ENCODE data around the gene DDIT4L.

DNA sequence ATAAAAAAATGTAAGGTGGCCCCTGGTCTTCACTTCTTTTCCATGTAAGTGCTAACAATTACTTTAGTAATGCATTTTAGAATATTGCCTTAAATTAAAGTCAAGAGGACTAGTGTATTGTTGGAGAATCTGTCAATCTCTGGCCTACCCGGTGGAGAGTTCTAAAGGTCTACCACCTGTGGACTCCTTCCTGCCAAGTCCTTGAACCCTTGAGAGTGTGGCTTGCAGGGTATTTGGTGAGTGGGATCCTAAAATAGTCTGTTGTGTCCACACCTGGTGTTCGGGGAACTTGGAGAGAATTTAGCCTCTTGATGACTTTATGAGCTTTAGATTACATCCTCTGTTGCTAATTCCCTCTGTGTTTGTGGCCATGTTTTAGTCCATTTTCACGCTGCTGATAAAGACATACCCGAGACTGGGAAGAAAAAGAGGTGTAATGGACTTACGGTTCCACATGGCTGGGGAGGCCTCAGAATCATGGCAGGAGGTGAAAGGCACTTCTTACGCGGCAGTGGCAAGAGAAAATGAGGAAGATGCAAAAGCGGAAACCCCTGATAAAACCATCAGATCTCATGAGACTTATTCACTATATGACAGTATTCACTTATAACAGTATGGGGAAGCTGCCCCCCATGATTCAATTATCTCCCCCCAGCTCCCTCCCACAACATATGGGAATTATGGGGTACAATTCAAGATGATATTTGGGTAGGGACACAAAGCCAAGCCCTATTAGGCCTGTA lies 23.8 kb downstream of the DDIT4L start:
- TF ChIP-seq, protein P1, sequence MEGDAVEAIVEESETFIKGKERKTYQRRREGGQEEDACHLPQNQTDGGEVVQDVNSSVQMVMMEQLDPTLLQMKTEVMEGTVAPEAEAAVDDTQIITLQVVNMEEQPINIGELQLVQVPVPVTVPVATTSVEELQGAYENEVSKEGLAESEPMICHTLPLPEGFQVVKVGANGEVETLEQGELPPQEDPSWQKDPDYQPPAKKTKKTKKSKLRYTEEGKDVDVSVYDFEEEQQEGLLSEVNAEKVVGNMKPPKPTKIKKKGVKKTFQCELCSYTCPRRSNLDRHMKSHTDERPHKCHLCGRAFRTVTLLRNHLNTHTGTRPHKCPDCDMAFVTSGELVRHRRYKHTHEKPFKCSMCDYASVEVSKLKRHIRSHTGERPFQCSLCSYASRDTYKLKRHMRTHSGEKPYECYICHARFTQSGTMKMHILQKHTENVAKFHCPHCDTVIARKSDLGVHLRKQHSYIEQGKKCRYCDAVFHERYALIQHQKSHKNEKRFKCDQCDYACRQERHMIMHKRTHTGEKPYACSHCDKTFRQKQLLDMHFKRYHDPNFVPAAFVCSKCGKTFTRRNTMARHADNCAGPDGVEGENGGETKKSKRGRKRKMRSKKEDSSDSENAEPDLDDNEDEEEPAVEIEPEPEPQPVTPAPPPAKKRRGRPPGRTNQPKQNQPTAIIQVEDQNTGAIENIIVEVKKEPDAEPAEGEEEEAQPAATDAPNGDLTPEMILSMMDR (conservative IDR thresholded peaks at IDR 0.05 in 1 of 2, IDR thresholded peaks at IDR 0.05 in 1 of 2; ENCODE audit: low read depth in 1 of 2, low read length in 2 of 2) = no peak
- TF ChIP-seq EZH2 (IDR thresholded peaks at IDR 0.05; ENCODE audit: low read length, missing control alignments) = no peak
